SJCRH30 (cell line): ENCODE results near the gene CPB1. TPM values are rescaled to one million over a fixed set of nuclear protein-coding genes. Genes with fewer than 3 reads are reported as not detected.
A peak's percentile ranks its signal among the peaks of the same experiment; 100 is the strongest.
"Not testable (repeated sequence)": the region's sequence is repeated elsewhere in the genome, so short reads cannot be mapped to it uniquely, and the experiment has no call there.

Experiments
- DNase-seq, 2 experiments: peaks; one replicate each; pipeline ENCODE4 v3.0.0-alpha.2; 2015 to 2020
- H3K27ac ChIP-seq: fragments of 250-450 bp; sonication (Bioruptor Pico); 2 replicates; pipeline ENCODE4 v1.5.1; 2020; ENCODE audit warnings: mild to moderate bottlenecking, moderate library complexity
- H3K27me3 ChIP-seq: fragments of 250-450 bp; sonication (Bioruptor Pico); 2 replicates; pipeline ENCODE4 v1.5.1; 2020; ENCODE audit warnings: mild to moderate bottlenecking, moderate library complexity
- H3K36me3 ChIP-seq: fragments of 250-450 bp; sonication (Bioruptor Pico); 2 replicates; pipeline ENCODE4 v1.5.1; 2020; ENCODE audit warnings: mild to moderate bottlenecking, moderate library complexity
- H3K4me1 ChIP-seq: fragments of 250-450 bp; sonication (Bioruptor Pico); 2 replicates; pipeline ENCODE4 v1.5.1; 2020; ENCODE audit warnings: mild to moderate bottlenecking, moderate library complexity
- H3K4me3 ChIP-seq: fragments of 250-450 bp; sonication (Bioruptor Pico); 2 replicates; pipeline ENCODE4 v1.5.1; 2020; ENCODE audit warnings: mild to moderate bottlenecking, moderate library complexity
- H3K9me3 ChIP-seq: fragments of 250-450 bp; sonication (Bioruptor Pico); replicated peaks from 2 replicates; pipeline ENCODE4 v1.5.1; 2020; ENCODE audit warnings: mild to moderate bottlenecking, moderate library complexity
- total RNA-seq: library from RNA; depleted of rRNA; stranded (reverse); fragments of >200 nt; shearing (Covaris generic); gene quantifications from 2 replicates; pipeline ENCODE4 v1.2.3, GENCODE V29; 2014; rRNA removed

The CPB1 gene
- total RNA-seq: not detected in 2 replicates

DNA sequence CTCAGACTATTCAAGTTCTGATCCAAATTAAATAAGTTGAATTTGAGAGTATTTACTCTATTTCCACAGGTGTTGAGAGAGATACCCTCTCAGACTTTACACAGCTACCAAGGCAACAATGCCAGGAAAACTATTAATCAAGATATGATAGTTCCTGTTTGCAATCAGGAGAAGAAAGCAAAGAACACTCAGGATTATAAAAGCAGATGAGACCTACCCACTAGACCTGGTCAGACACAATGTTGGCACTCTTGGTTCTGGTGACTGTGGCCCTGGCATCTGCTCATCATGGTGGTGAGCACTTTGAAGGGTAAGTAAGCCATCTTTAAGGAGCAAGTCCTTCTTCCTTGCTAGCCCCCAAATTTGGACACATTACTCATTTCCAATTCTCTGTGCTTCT, at the start of gene CPB1:
Gene CPB1, plus strand, starts transcription at position 227 of the 400 bp plus-strand sequence. Its CDS starts 13 bp downstream, at position 240.
- no peaks in the 10 kb centered on the region for H3K27me3 ChIP-seq
- no peaks in the 10 kb centered on the region for H3K36me3 ChIP-seq
- no peaks in the 10 kb centered on the region for H3K9me3 ChIP-seq
- no peak for DNase-seq
- H3K4me1 ChIP-seq: no peaks in the 10 kb centered on the region
- no peak within 1 kb of the TSS for H3K4me3 ChIP-seq
- H3K27ac ChIP-seq: no peak within 1 kb of the TSS

DNA sequence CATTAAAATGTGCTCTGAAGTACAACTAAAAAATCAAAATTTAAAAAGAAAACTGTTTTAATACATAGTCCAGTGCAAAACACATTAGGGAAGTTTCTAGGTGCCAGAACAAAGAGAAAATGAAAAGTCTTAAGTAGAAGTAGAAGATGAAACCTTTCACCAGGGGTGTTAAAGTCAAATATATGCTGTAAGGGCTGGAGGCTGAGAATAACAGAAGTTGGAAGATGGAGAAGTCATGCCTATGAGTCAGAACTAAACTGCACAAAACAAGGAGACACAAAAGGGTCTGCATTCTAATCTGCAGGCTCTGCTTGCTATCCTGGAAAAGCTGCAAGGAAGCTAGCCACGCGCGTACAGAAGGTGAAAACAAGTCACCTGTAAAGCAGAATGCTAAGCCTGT, 48.7 kb upstream of the CPB1 start:
- H3K4me3 ChIP-seq: no peak overlapping the region
- H3K9me3 ChIP-seq: no peaks in the 10 kb centered on the region
- H3K4me1 ChIP-seq: no peaks in the 10 kb centered on the region
- DNase-seq: no peak
- H3K27me3 ChIP-seq: no peaks in the 10 kb centered on the region
- H3K27ac ChIP-seq: no peak overlapping the region
- H3K36me3 ChIP-seq: no peaks in the 10 kb centered on the region

DNA sequence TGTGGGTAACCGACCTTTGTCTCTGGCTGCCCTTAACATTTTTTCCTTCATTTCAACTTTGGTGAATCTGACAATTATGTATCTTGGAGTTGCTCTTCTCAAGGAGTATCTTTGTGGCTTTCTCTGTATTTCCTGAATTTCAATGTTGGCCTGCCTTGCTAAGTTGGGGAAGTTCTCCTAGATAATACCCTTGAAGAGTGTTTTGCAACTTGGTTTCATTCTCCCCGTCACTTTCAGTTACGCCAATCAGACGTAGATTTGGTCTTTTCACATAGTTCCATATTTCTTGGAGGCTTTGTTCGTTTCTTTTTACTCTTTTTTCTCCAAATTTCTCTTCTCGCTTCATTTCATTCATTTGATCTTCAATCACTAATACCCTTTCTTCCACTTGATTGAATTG, 42.6 kb upstream of the CPB1 start:
- not testable (repeated sequence) for H3K27me3 ChIP-seq, H3K9me3 ChIP-seq, DNase-seq, H3K4me3 ChIP-seq, H3K36me3 ChIP-seq, H3K27ac ChIP-seq
- peaks cover 20% of the 10 kb centered on the region for H3K4me1 ChIP-seq

DNA sequence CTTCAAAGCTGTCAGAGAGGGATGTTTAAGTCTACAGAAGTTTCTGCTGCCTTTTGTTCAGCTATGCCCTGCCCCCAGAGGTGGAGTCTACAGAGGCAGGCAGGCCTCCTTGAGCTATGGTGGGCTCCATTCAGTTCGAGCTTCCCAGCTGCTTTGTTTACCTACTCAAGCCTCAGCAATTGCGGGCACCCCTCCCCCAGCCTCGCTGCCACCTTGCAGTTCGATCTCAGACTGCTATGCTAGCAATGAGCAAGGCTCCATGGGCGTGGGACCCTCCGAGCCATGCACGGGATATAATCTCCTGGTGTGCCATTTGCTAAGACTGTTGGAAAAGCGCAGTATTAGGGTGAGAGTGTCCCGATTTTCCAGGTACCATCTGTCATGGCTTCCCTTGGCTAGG, 41.5 kb upstream of the CPB1 start:
- peaks cover 32% of the 10 kb centered on the region for H3K4me1 ChIP-seq
- not testable (repeated sequence) for H3K27ac ChIP-seq, H3K9me3 ChIP-seq, H3K4me3 ChIP-seq, H3K27me3 ChIP-seq, DNase-seq, H3K36me3 ChIP-seq

DNA sequence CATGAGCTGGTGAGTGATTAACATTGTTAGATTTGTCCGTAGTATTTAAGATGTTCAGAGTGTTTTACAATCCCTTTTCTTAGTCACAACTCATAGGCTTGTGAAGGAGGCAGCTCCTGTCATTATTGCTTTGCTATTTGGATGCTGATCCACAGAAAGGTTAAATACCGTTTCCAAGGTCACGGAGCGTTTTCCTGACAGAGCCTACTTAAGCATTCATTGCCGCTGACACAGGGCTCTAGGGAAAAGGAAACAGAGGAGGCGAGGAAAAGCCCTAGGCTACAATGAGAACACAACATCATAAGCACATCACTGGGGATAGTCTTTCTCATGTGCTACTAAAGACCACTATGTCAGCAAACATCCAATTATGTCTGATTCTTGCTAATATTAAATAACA, 38.5 kb upstream of the CPB1 start:
- H3K9me3 ChIP-seq: no peaks in the 10 kb centered on the region; the same call in 1 of the 2 replicates
- DNase-seq: peak; percentile 73 to 91
- peak overlapping the region; percentile 96 for H3K27ac ChIP-seq
- H3K36me3 ChIP-seq: no peaks in the 10 kb centered on the region
- no peaks in the 10 kb centered on the region for H3K27me3 ChIP-seq
- H3K4me3 ChIP-seq: peak overlapping the region; percentile 21
- peaks cover 52% of the 10 kb centered on the region for H3K4me1 ChIP-seq

DNA sequence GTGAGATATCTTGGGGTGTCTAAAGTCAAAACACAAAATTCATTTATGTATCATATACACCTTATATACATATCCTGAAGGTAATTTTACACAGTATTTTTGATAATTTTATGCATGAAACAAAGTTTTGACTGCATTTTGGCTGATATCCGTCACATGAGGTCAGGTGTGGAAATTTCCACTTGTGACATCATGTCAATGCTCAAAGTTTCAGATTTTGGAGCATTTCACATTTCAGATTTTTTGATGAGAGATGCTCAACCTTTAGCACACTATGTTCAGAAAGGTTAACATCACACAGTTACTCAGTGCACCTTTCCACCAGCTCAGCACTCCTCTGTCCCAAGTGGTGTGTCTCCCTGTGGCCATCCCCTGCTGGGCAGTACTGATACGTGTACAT, 37.7 kb upstream of the CPB1 start:
- Histone ChIP-seq H3K9me3 (no peaks in the 10 kb centered on the region; the same call in 1 of the 2 replicates), H3K27ac (peak overlapping the region; percentile 96), H3K27me3 (no peaks in the 10 kb centered on the region)

DNA sequence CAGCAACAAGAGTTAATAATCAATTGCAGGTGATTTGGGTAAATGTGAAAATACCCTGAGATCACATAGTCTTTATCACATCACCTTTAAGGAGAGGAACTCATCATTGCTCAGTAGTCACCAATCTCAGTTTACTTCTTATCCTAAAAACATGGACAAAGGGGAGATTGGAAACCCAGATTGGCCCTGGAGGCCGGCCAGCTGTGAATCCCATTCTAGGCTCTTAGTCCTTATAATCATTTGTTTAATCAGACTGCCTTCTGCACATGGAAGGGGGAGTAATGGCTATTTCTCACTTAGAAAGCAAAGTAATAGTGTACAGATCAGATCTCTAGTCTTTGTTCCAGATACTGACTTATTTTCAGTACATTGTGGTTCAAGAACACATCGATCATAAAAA, 37.2 kb upstream of the CPB1 start:
- H3K27ac ChIP-seq: peak overlapping the region; percentile 96

More for the DNA sequence above, 37.7 kb upstream of the CPB1 start:
- Histone ChIP-seq H3K4me3 (no peak overlapping the region), H3K36me3 (no peaks in the 10 kb centered on the region), H3K4me1 (peaks cover 56% of the 10 kb centered on the region)
- peak in 1 of 2 experiments; percentile 18 for DNase-seq

DNA sequence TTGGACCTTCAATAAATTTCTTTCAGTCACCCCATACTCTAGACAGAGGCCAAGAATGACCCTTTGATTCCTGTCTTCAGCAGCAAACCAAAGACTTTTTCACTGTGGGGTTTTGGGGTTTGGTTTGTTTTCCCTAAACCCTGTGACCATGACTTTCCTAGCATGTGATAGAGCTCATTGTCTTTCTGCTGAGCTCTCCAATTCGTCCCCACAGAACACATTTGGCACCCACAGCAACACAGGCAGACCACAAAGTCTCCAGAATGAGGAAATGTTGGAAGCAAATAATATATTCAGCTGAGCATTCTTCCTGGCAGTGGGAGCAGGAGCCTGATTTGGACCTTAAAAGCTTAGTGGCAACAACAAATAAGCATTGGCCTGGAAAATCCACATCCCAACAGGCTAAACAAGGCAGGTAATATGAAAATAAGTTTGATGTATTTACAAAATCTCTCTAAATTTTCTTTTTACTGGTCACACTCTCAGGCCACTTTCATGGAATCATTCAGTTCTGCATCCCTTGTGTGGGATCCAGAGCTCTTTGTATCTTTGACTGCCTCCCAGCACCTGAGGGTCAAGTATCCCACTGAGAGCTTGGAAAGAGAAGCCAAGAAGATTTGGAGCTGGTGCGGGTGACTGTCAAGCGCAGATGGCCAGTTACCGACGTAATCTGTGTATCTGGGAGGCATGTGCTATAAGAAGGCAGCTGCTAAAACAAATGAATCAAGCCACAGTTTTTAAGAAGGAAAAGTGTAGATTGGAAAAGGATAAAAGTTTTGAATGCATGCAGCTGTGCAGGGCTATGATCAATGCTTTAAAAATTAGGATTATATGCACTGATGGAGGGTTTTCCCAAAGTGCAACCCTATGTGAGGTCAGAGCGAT, 36.5 kb upstream of the CPB1 start:
- Histone ChIP-seq H3K9me3 (no peaks in the 10 kb centered on the region; the same call in 1 of the 2 replicates), H3K27ac (peak overlapping the region; percentile 96), H3K36me3 (no peaks in the 10 kb centered on the region), H3K4me1 (peaks cover 56% of the 10 kb centered on the region), H3K27me3 (no peaks in the 10 kb centered on the region), H3K4me3 (no peak overlapping the region)
- peak; percentile 91 to 95 for DNase-seq

More for the DNA sequence above, 37.2 kb upstream of the CPB1 start:
- Histone ChIP-seq H3K27me3 (no peaks in the 10 kb centered on the region), H3K4me3 (no peak overlapping the region), H3K4me1 (peaks cover 56% of the 10 kb centered on the region), H3K36me3 (no peaks in the 10 kb centered on the region), H3K9me3 (no peaks in the 10 kb centered on the region; the same call in 1 of the 2 replicates)
- peak in 1 of 2 experiments; percentile 44 for DNase-seq

DNA sequence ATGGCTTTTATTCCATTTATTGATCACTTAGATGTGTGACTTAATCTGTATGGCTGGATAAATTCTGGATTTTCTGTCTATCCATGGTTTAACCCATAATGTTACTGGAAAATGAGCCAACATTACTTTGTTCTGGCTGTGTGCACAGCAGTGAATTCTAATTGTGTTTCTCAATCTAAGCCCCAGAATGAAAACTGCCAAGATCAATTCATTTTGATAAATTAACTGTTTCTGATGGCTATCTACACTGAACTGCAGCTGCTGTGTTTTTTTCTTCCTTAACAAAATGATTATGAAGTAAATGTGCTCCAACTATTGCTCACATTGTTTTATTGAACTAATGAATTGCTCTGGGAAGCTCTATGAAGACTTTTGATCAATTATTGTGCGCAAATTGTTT, 35.7 kb upstream of the CPB1 start:
- no peak for DNase-seq
- Histone ChIP-seq H3K27ac (peak overlapping the region; percentile 96), H3K27me3 (no peaks in the 10 kb centered on the region), H3K36me3 (no peaks in the 10 kb centered on the region), H3K9me3 (no peaks in the 10 kb centered on the region), H3K4me1 (peaks cover 56% of the 10 kb centered on the region), H3K4me3 (no peak overlapping the region)

DNA sequence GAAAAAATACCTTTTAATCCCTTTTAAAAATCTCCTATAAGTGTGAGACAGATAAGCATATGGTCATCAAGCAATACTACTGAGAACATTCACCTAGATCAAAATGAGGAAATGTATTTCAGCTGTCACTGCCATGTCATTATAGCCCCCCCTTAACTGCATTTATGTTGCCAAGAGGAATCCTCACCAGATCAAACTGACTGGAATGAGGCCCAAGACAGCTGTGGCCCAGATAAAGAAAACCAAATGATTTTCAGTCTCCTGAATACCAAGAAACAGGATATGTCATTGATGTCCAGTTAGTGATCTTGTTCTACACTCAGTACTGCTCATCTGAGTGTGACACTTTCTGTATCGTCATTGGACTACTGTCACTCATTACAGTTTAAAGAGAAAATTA, 35.1 kb upstream of the CPB1 start:
- Histone ChIP-seq H3K36me3 (no peaks in the 10 kb centered on the region), H3K4me1 (peaks cover 56% of the 10 kb centered on the region), H3K4me3 (no peak overlapping the region), H3K27me3 (no peaks in the 10 kb centered on the region), H3K27ac (peak overlapping the region; percentile 96), H3K9me3 (no peaks in the 10 kb centered on the region)
- DNase-seq: peak; percentile 19 to 59

DNA sequence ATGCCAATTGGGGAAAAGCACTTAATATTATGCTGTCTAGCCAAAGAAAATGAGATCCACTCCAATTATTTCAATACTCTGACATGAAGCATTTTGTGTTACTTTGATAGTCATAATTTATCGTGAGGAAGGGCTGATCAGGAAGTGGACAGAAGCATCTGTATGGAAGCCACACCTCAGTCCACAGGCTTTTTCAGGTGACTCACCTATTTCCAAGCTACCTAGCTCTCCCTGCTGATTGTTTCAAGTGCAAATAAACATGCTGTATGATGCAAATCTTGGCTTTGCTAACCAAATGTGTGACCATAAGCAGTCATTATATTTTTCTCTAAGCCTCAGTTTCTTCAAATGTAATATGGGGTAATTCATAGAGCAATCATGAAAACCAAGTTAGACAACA, 30.8 kb upstream of the CPB1 start:
- Histone ChIP-seq H3K27me3 (no peaks in the 10 kb centered on the region), H3K27ac (no peak overlapping the region), H3K9me3 (0 out of 2 replicates have a peak, but pooled peaks cover 3% of the 10 kb centered on the region), H3K4me3 (no peak overlapping the region), H3K36me3 (no peaks in the 10 kb centered on the region), H3K4me1 (peaks cover 20% of the 10 kb centered on the region)
- no peak for DNase-seq

DNA sequence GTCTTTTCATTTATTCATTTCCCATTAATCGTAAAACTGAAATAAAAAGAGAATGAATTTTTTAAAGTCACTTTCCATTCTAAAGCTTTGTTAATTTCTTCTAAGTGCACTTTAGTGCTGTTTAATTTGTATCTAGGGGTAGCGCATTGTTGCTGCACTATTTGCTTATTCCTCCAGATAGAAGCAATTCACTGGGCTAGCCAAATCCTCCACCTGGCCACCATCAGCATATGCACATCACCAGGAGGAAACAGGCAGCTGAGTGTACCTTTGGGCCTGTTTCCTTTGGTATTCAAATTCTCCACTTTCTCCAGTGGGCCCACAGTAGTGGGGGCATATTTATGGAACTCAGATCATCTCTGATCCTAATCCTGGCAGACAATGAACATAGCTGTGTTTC, 29.8 kb upstream of the CPB1 start:
- H3K4me3 ChIP-seq: no peak overlapping the region
- no peaks in the 10 kb centered on the region for H3K36me3 ChIP-seq
- 0 out of 2 replicates have a peak, but pooled peaks cover 3% of the 10 kb centered on the region for H3K9me3 ChIP-seq
- no peak overlapping the region for H3K27ac ChIP-seq
- DNase-seq: no peak
- no peaks in the 10 kb centered on the region for H3K27me3 ChIP-seq
- peaks cover 10% of the 10 kb centered on the region for H3K4me1 ChIP-seq

DNA sequence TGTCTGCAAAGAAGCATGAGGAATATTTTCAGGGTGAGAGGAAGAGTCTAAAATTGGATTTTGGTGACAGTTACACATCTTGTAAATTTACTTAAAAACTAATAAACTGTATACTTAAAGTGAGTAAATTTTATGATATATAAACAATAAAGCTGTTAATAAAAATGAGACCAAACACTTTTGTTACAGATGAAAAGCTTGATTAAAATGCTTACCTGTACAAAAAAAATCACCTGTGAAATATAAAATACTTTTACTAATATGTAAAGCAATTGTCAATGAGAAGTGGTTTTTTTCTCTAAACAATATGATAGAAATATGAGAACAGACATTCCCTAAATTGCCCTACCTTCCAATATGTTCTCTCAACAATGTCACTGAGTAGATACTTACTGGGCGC, 27.2 kb upstream of the CPB1 start:
- Histone ChIP-seq H3K4me1 (no peaks in the 10 kb centered on the region), H3K27ac (no peak overlapping the region), H3K4me3 (no peak overlapping the region), H3K9me3 (0 out of 2 replicates have a peak, but pooled peaks cover 3% of the 10 kb centered on the region), H3K36me3 (no peaks in the 10 kb centered on the region), H3K27me3 (no peaks in the 10 kb centered on the region)
- no peak for DNase-seq

DNA sequence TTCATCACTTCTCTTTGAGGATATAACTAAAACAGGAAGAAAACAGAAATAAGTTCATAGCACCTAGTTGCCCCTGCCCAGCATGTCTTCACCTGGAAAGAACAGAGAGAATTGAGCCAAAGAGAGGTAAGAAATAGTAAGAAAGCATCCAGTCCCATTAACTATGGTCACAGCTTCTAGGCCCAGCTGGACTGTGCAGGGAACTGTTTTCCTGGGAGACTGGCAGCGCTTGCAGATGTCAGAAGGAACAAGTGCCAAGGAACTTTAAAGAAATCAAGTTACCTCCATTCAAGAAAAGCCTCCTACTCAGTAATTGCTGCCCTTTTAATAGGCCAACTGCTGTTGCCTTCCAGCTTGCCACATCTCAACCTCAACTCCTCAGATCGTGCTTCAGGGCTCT, 17.8 kb upstream of the CPB1 start:
- H3K4me3 ChIP-seq: no peak overlapping the region
- DNase-seq: no peak
- no peaks in the 10 kb centered on the region for H3K36me3 ChIP-seq
- H3K9me3 ChIP-seq: no peaks in the 10 kb centered on the region
- H3K27me3 ChIP-seq: no peaks in the 10 kb centered on the region
- no peak overlapping the region for H3K27ac ChIP-seq
- H3K4me1 ChIP-seq: peaks cover 1% of the 10 kb centered on the region; the same call in 1 of the 2 replicates

DNA sequence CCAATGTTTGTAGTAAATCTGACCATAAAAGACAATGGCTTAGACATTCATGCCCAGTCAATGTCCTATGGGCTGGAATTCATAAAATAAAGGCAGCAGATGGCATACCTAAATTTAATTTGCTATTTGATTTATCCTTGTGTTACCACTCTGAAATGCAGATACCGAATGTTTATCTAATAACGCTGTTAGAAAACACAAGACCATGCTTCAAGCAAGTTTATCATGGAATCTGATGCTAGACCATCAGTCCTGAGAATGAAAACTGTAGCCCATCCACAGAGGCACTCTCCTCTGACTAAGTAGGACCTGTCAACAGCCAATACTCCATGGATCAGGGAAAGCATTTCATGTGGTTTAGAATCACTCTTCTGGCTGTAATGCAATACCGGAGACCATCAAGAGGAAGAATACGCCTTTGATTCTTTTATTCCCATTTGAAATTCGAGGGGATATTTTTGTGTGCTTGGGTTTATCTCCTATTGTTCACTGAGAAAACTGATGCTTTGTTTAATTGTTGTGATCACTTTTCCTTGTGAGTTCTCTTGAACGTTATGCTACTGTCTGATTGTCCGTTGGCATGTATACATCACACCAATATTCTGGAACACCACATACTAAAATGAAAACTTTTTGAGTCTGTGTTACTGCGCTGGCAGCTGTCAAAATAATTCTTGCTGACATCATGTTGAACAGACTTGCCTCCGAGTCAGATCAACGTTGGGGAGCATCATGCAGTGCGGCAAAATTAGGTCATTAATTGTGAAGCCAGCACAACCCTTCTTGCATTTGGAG, 12.1 kb upstream of the CPB1 start:
- no peaks in the 10 kb centered on the region for H3K36me3 ChIP-seq
- H3K4me3 ChIP-seq: peak overlapping the region; percentile 33
- H3K27ac ChIP-seq: peak overlapping the region; percentile 27

More for the DNA sequence above, 12.1 kb upstream of the CPB1 start:
- DNase-seq: peak; percentile 59 to 79
- H3K27me3 ChIP-seq: no peaks in the 10 kb centered on the region
- H3K9me3 ChIP-seq: no peaks in the 10 kb centered on the region
- H3K4me1 ChIP-seq: peaks cover 26% of the 10 kb centered on the region
